Measurements from ENCODE around the gene TIE1. TPM values are rescaled to one million over a fixed set of nuclear protein-coding genes. Genes with fewer than 3 reads are reported as not detected.

Gene TIE1
- total and polyA plus RNA-seq, 2 of the 13 experiments (the other 11 are each of a cell fraction or from before 2014, with no cell fraction given) = 0.58 to 0.84 TPM

- Histone ChIP-seq H2AFZ (ENCODE audit: low read length) (no peak within 1 kb of the TSS), H3K4me1 (ENCODE audit: insufficient read depth, low read length) (peaks cover 70% of the 10 kb centered on the region), H3K4me3 (replicated peaks in 1 of 3; ENCODE audit: insufficient read depth in 1 of 3, low read depth in 2 of 3, low read length in 3 of 3) (peak within 1 kb of the TSS in 1 of 3 experiments; percentile 4; a peak in 1 of 6 replicates), H3K27ac (ENCODE audit: extremely low read length, insufficient read depth, low read length) (no peak within 1 kb of the TSS), H3K36me3 (replicated peaks in 1 of 2; ENCODE audit: control insufficient read depth in 1 of 2, insufficient read depth in 2 of 2, low read length in 2 of 2) (no peaks in the 10 kb centered on the region), H3K9ac (ENCODE audit: insufficient read depth, low read depth, low read length) (no peak within 1 kb of the TSS), H3K4me2 (ENCODE audit: low read depth, low read length) (peak within 1 kb of the TSS; percentile 39; the same call in 1 of the 2 replicates), H4K20me1 (ENCODE audit: insufficient read depth, low read length) (no peaks in the 10 kb centered on the region), H3K79me2 (ENCODE audit: insufficient read depth, low read length) (no peaks in the 10 kb centered on the region), H3K27me3 (ENCODE audit: control insufficient read depth in 1 of 2, insufficient read depth in 2 of 2, low read length in 2 of 2) (peaks cover 0 to 3% of the 10 kb centered on the region in 2 experiments; a peak in 1 of 5 replicates), H3K9me3 (ENCODE audit: low read length) (no peaks in the 10 kb centered on the region)
- in situ Hi-C loops (cut with HindIII; ENCODE audit: extremely low pct_ligation_motif_present, low pct_unique_long_range_greater_than_20kb) (no loop called here), intact Hi-C loops (cut with micrococcal nuclease; ENCODE audit: unreplicated experiment) (no loop called here)
- ATAC-seq (no peak), FAIRE-seq (no peak), DNase-seq (ENCODE audit: low spot score) (no peak)
- POLR2A ChIA-PET = interaction anchor here (1.1 to 1.4 kb wide), 2 partner anchors 79 to 89 kb away, joined by 3 read pairs; partner anchors contain the start of gene CDC20
- 68% methylated on average over 7 of the region's 7 CpGs for WGBS (ENCODE audit: low lambda C conversion rate)
- CTCF ChIA-PET (ENCODE audit: low intra/inter-chr PET ratio, low total read pairs) = no interaction called here
- no TSS peak for BruUV-seq (replicated peaks)
- TF ChIP-seq ZFP62 (CRISPR knock-in tag; IDR thresholded peaks at IDR 0.05) (no peak), NBN (conservative IDR thresholded peaks at IDR 0.05) (no peak), ZFP36 (IDR thresholded peaks at IDR 0.05; ENCODE audit: borderline replicate concordance, low read depth, low read length, partially characterized antibody) (peak; percentile 46), CBFB (CRISPR knock-in tag; IDR thresholded peaks at IDR 0.05) (no peak), TBX3 (IDR thresholded peaks at IDR 0.05; ENCODE audit: borderline replicate concordance) (no peak)
Observed at GRCh38 chr1:43269627-43270375, 31.0 kb upstream of the TIE1 start, which contains the start of gene TMEM125. TMEM125 (plus strand) TSS chr1:43269983; CDS start chr1:43272723, 2,740 bp downstream.

- ChIA-PET POLR2A (interaction anchor here (1.1 kb wide), 1 partner anchor 88 kb away, joined by 3 read pairs; the partner anchor contains the start of gene CDC20), CTCF (ENCODE audit: low intra/inter-chr PET ratio, low total read pairs) (no interaction called here)
- no peaks in the 10 kb centered on the region for H3K79me2 ChIP-seq (ENCODE audit: insufficient read depth, low read length)
- no TSS peak for BruUV-seq (replicated peaks)
- H3K36me3 ChIP-seq (replicated peaks in 1 of 2; ENCODE audit: control insufficient read depth in 1 of 2, insufficient read depth in 2 of 2, low read length in 2 of 2) = no peaks in the 10 kb centered on the region
- no peak overlapping the region for H3K9ac ChIP-seq (ENCODE audit: insufficient read depth, low read depth, low read length)
- ATAC-seq (no peak), FAIRE-seq (no peak), DNase-seq (ENCODE audit: low spot score) (no peak)
- H3K27ac ChIP-seq (ENCODE audit: extremely low read length, insufficient read depth, low read length) = no peak overlapping the region
- peaks cover 71% of the 10 kb centered on the region for H3K4me1 ChIP-seq (ENCODE audit: insufficient read depth, low read length)
- H3K4me2 ChIP-seq (ENCODE audit: low read depth, low read length) = peak overlapping the region; percentile 39; the same call in 1 of the 2 replicates
- no peaks in the 10 kb centered on the region for H3K9me3 ChIP-seq (ENCODE audit: low read length)
- H4K20me1 ChIP-seq (ENCODE audit: insufficient read depth, low read length) = no peaks in the 10 kb centered on the region
- peaks cover 0 to 3% of the 10 kb centered on the region in 2 experiments; a peak in 1 of 5 replicates for H3K27me3 ChIP-seq (ENCODE audit: control insufficient read depth in 1 of 2, insufficient read depth in 2 of 2, low read length in 2 of 2)
- no peak overlapping the region for H2AFZ ChIP-seq (ENCODE audit: low read length)
- intact Hi-C loops (cut with micrococcal nuclease; ENCODE audit: unreplicated experiment) (no loop called here), in situ Hi-C loops (cut with HindIII; ENCODE audit: extremely low pct_ligation_motif_present, low pct_unique_long_range_greater_than_20kb) (no loop called here)
- H3K4me3 ChIP-seq (replicated peaks in 1 of 3; ENCODE audit: insufficient read depth in 1 of 3, low read depth in 2 of 3, low read length in 3 of 3) = peak overlapping the region in 1 of 3 experiments; percentile 4; a peak in 1 of 6 replicates
- 53% methylated on average over 14 of the region's 29 CpGs for WGBS (ENCODE audit: low lambda C conversion rate)
- TF ChIP-seq, protein P1, sequence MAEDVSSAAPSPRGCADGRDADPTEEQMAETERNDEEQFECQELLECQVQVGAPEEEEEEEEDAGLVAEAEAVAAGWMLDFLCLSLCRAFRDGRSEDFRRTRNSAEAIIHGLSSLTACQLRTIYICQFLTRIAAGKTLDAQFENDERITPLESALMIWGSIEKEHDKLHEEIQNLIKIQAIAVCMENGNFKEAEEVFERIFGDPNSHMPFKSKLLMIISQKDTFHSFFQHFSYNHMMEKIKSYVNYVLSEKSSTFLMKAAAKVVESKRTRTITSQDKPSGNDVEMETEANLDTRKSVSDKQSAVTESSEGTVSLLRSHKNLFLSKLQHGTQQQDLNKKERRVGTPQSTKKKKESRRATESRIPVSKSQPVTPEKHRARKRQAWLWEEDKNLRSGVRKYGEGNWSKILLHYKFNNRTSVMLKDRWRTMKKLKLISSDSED (CRISPR knock-in tag; IDR thresholded peaks at IDR 0.05) = no peak
- TF ChIP-seq CERS6 (CRISPR knock-in tag; IDR thresholded peaks at IDR 0.05) (no peak), ZBTB2 (CRISPR knock-in tag; IDR thresholded peaks at IDR 0.05; ENCODE audit: low read depth) (no peak), TEAD3 (CRISPR knock-in tag; optimal IDR thresholded peaks at IDR 0.05; ENCODE audit: borderline replicate concordance) (no peak), TARDBP (CRISPR knock-in tag; IDR thresholded peaks at IDR 0.05) (no peak), ZNF816 (CRISPR knock-in tag; IDR thresholded peaks at IDR 0.05; ENCODE audit: borderline replicate concordance) (no peak)
Observed at GRCh38 chr1:43270421-43271095, 30.2 kb upstream of the TIE1 start.

Measured in HepG2 (cell line).